Measurements from ENCODE around the gene NDRG3.
A peak's percentile ranks its signal among the peaks of the same experiment; 100 is the strongest.
"Not testable (repeated sequence)": the region's sequence is repeated elsewhere in the genome, so short reads cannot be mapped to it uniquely, and the experiment has no call there.

Gene NDRG3

DNA sequence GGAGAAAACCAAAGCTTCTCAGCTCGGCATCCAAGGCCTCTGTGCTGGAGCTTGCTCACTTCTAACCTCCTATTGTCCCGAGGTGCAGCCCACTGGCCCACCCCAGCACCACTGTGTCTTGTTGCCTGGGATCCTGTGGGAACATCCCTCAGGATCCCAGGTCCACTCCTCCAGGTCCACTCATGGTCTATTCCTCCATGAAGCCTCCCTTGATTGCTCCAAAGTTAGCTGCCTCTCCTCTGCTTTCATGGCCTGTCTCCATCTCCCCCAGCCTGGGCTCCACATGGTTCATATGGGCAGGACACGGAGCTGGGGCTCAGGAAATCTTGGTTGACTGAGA is 113.8 kb downstream of the NDRG3 start:
- H3K4me3 Mint-ChIP-seq, result no peak overlapping the region
- no peaks in the 10 kb centered on the region for H3K9me3 Mint-ChIP-seq
- H3K4me1 Mint-ChIP-seq, result peaks cover 42% of the 10 kb centered on the region
- peaks cover 47% of the 10 kb centered on the region for H3K36me3 Mint-ChIP-seq (ENCODE audit: low read depth)
- no peak for ATAC-seq
- no peak for DNase-seq
- H3K27ac Mint-ChIP-seq, result peak overlapping the region; percentile 40
- H3K27me3 Mint-ChIP-seq, result no peaks in the 10 kb centered on the region

DNA sequence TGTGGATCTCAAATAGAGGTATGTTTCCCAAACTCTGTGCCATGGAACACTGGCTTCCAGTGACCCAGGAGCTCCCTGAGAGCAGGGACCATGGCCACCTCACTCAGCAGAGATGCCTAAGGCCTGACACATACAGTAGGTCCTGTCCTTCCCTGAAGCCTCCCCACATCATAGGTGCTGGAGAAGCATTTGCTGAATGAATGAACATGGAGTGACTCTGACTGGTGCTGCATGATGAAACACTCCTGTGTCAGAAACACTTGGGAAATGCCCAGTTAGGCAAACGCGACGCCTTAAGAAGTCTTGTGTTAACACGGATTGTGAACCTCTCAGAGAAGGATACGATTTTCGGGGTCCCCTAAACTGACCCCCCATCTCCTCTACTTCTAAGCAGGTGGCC is 114.2 kb downstream of the NDRG3 start:
- H3K36me3 Mint-ChIP-seq (ENCODE audit: low read depth), result peaks cover 49% of the 10 kb centered on the region
- peaks cover 42% of the 10 kb centered on the region for H3K4me1 Mint-ChIP-seq
- DNase-seq, result no peak
- no peak overlapping the region for H3K4me3 Mint-ChIP-seq
- no peaks in the 10 kb centered on the region for H3K27me3 Mint-ChIP-seq
- H3K27ac Mint-ChIP-seq, result peak overlapping the region; percentile 40
- no peak for ATAC-seq
- no peaks in the 10 kb centered on the region for H3K9me3 Mint-ChIP-seq

GRCh38 chr20:36629719-36630681 is 115.9 kb downstream of the NDRG3 start:
- peak overlapping the region; percentile 92 for H3K27ac Mint-ChIP-seq
- no peaks in the 10 kb centered on the region for H3K9me3 Mint-ChIP-seq
- peak; percentile 54 for DNase-seq
- H3K27me3 Mint-ChIP-seq, result no peaks in the 10 kb centered on the region
- peaks cover 47% of the 10 kb centered on the region for H3K36me3 Mint-ChIP-seq (ENCODE audit: low read depth)
- ATAC-seq, result peak; percentile 87
- H3K4me3 Mint-ChIP-seq, result peak overlapping the region; percentile 61
- H3K4me1 Mint-ChIP-seq, result peaks cover 40% of the 10 kb centered on the region

- H3K9me3 Mint-ChIP-seq, result no peaks in the 10 kb centered on the region
- peaks cover 50% of the 10 kb centered on the region for H3K4me1 Mint-ChIP-seq
- peak overlapping the region; percentile 5 for H3K27ac Mint-ChIP-seq
- H3K4me3 Mint-ChIP-seq, result no peak overlapping the region
- peak; percentile 47 for ATAC-seq
- no peak for DNase-seq
- H3K36me3 Mint-ChIP-seq (ENCODE audit: low read depth), result peaks cover 56% of the 10 kb centered on the region
- no peaks in the 10 kb centered on the region for H3K27me3 Mint-ChIP-seq
Observed at GRCh38 chr20:36628076-36628475, 117.8 kb downstream of the NDRG3 start.

GRCh38 chr20:36624944-36625324 is 121.0 kb downstream of the NDRG3 start:
- Mint-ChIP-seq H3K9me3 (no peaks in the 10 kb centered on the region), H3K27ac (no peak overlapping the region), H3K36me3 (ENCODE audit: low read depth) (peaks cover 39% of the 10 kb centered on the region), H3K4me3 (no peak overlapping the region), H3K27me3 (no peaks in the 10 kb centered on the region), H3K4me1 (peaks cover 32% of the 10 kb centered on the region)
- DNase-seq (no peak), ATAC-seq (no peak)

DNA sequence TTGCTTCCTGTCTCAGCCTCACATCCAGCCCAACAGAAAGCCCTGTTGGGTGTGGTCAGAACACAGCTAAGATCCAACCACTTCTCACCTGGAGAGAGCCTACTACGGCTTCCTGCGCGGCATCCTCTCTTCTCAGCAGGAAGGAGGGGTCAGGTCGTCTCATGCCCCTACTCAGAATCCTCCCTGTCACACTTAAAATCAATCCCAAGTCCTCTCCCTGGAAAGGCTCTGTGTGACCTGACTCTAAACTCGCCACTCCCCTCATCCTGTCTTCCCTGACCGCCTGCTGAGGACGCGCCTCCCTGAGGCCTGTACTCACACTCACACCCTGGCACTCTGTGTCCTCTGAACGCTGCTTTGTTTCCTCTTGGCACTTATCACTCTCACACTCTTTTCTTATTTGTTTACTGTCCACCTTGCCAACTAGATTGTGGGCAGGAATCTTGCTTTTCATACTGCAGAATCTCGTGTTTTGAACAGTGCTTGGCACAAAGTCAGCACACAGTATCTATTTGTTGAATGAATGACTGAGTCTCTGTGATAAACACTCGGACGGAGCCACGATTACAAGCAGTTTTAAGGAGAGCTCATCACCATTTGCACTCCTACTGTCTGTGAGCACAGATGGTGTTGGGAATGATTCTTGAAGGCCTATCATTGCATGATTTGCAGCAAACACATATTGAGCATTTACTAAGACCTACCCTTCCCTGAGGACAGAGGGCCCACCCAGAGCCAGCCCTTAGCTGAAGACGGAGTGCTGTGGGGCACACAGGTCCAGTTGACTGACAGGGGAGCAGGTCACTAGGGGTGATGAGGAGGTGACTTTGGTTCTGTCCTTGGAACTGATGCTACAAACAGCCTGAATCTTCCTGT is 121.6 kb downstream of the NDRG3 start:
- Mint-ChIP-seq H3K27ac (peak overlapping the region; percentile 57), H3K36me3 (ENCODE audit: low read depth) (peaks cover 35% of the 10 kb centered on the region), H3K4me3 (no peak overlapping the region), H3K9me3 (no peaks in the 10 kb centered on the region), H3K27me3 (no peaks in the 10 kb centered on the region), H3K4me1 (peaks cover 26% of the 10 kb centered on the region)
- ATAC-seq (no peak), DNase-seq (no peak)

DNA sequence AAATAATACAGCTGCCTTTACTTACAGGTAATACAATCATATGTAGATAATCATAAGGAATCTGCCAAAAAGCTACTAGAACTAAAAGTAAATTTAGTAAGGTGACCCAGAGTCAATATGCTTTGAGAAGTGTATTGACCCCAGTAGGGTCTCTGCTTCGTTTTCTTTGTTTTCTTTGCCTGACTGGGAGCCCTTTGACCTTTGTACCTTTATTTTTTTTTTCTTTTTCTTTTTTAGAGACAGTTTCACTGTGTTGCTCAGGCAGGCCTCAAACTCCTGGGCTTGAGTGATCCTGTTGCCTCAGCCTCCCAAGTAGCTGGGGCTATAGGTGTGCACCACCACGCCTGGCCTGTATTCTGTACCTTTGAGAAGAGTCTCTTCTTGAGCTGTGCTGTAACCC is 122.4 kb downstream of the NDRG3 start:
- DNase-seq (no peak), ATAC-seq (no peak)
- Mint-ChIP-seq H3K9me3 (no peaks in the 10 kb centered on the region), H3K27ac (peak overlapping the region; percentile 57), H3K27me3 (no peaks in the 10 kb centered on the region), H3K4me1 (peaks cover 18% of the 10 kb centered on the region), H3K36me3 (ENCODE audit: low read depth) (peaks cover 35% of the 10 kb centered on the region), H3K4me3 (no peak overlapping the region)

DNA sequence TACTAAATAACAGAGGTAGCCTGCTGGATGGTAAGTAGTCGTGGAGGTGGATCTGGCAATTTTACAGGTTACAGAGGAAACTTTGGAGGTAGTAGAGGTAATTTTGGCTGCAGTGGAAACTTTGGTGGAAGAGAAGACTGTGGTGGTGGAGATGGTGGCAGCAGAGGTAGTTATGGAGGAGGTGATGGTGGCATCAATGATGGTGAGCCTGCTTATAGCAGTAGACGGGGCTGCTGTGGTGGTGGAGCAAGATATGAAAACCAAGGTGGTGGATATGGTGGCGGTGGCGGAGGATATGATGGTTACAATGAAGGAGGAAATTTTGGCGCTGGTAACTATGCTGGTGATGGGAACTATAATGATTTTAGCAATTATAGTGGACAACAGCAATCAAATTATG is 125.0 kb downstream of the NDRG3 start:
- no peak for ATAC-seq
- Mint-ChIP-seq H3K4me3 (no peak overlapping the region), H3K4me1 (peaks cover 14% of the 10 kb centered on the region), H3K27ac (no peak overlapping the region), H3K9me3 (no peaks in the 10 kb centered on the region), H3K36me3 (ENCODE audit: low read depth) (peaks cover 21% of the 10 kb centered on the region), H3K27me3 (no peaks in the 10 kb centered on the region)
- no peak for DNase-seq

DNA sequence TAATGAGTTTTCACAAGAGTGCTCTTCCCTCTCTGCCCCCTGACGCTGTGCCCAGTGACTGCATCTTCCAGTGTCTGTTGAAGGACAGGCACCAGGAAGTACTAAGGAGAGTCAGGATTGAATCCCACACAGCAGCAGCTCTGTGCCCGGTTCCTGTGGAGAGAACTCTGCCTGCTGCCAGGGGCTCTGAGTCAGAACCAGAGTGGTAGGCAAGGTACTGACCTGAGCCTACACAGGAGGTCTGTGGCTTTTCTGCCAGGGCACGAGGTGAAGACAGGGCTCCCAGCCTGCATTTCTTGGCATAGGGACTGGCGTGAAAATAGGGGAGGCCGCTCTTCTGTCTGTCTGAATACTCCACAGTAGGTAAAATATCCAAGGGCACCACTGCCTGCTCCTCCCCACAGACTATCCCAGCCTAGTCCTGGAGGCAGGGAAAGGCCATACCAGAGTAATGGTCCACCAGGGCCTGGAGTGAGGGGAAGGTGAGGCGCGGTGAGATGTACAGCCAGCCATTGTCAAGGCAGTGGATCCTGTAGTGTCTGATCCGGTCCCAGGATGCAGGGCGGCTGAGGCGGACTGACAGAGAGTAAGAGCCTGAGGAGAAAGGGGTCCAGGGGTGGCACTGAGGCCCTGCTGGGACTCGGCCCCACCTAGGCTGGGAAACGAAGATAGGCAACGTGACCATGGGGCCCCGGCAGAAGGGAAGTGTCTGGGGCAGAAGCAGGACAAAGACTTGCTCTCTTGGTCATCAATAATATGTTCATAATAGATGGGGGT is 130.9 kb downstream of the NDRG3 start:
- Mint-ChIP-seq H3K9me3 (no peaks in the 10 kb centered on the region), H3K4me1 (peaks cover 9% of the 10 kb centered on the region), H3K36me3 (ENCODE audit: low read depth) (peaks cover 37% of the 10 kb centered on the region), H3K27ac (no peak overlapping the region), H3K27me3 (no peaks in the 10 kb centered on the region), H3K4me3 (no peak overlapping the region)
- DNase-seq, result no peak
- no peak for ATAC-seq

GRCh38 chr20:36613974-36614373 is 131.9 kb downstream of the NDRG3 start:
- no peaks in the 10 kb centered on the region for H3K27me3 Mint-ChIP-seq
- DNase-seq (no peak), ATAC-seq (no peak)
- peak overlapping the region; percentile 45 for H3K27ac Mint-ChIP-seq
- H3K4me3 Mint-ChIP-seq, result no peak overlapping the region
- peaks cover 12% of the 10 kb centered on the region for H3K4me1 Mint-ChIP-seq
- no peaks in the 10 kb centered on the region for H3K9me3 Mint-ChIP-seq
- peaks cover 44% of the 10 kb centered on the region for H3K36me3 Mint-ChIP-seq (ENCODE audit: low read depth)

- H3K4me1 Mint-ChIP-seq, result peaks cover 27% of the 10 kb centered on the region
- H3K27ac Mint-ChIP-seq, result no peak overlapping the region
- no peaks in the 10 kb centered on the region for H3K9me3 Mint-ChIP-seq
Observed at GRCh38 chr20:36611625-36612024, 134.3 kb downstream of the NDRG3 start.

DNA sequence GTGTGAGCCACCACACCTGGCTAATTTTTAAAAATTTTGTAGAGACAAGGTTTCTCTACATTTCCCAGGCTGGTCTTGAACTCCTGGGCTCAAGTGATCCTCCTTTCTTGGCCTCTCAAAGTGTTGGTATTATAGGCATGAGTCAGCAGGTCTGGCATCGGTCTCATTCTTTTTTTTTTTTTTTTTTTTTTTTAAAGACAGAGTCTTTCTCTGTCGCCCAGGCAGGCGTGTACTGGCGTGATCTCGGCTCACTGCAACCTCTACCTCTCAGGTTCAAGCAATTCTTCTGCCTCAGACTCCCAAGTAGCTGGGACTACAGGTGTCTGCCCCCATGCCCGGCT is 137.5 kb downstream of the NDRG3 start:
- Mint-ChIP-seq H3K4me1 (peaks cover 39% of the 10 kb centered on the region), H3K27ac (peak overlapping the region; percentile 92), H3K4me3 (peak overlapping the region; percentile 98), H3K36me3 (ENCODE audit: low read depth) (peaks cover 57% of the 10 kb centered on the region)
- not testable (repeated sequence) for H3K27me3 Mint-ChIP-seq, H3K9me3 Mint-ChIP-seq, ATAC-seq, DNase-seq

More at GRCh38 chr20:36611625-36612024, 134.3 kb downstream of the NDRG3 start:
- Mint-ChIP-seq H3K4me3 (no peak overlapping the region), H3K36me3 (ENCODE audit: low read depth) (peaks cover 62% of the 10 kb centered on the region), H3K27me3 (no peaks in the 10 kb centered on the region)
- DNase-seq (no peak), ATAC-seq (no peak)

GRCh38 chr20:36607586-36608387 is 138.1 kb downstream of the NDRG3 start:
- ATAC-seq (no peak), DNase-seq (no peak)
- H3K9me3 Mint-ChIP-seq, result no peaks in the 10 kb centered on the region
- peak overlapping the region; percentile 92 for H3K27ac Mint-ChIP-seq
- H3K4me3 Mint-ChIP-seq, result peak overlapping the region; percentile 98
- peaks cover 36% of the 10 kb centered on the region for H3K4me1 Mint-ChIP-seq
- peaks cover 2% of the 10 kb centered on the region for H3K27me3 Mint-ChIP-seq
- H3K36me3 Mint-ChIP-seq (ENCODE audit: low read depth), result peaks cover 54% of the 10 kb centered on the region

Data from activated naive CD8-positive, alpha-beta T cell treated with anti-CD3 and anti-CD28 coated beads, Interleukin-2, amount 50 U/mL, for 24 hours (primary cell).